ENCODE results near the gene CENPP. TPM values are rescaled to one million over a fixed set of nuclear protein-coding genes. Genes with fewer than 3 reads are reported as not detected.

Gene CENPP
- polyA plus RNA-seq, 2 of the 4 experiments (the other 2 are of a cell fraction): 7.2 to 13.4 TPM

DNA sequence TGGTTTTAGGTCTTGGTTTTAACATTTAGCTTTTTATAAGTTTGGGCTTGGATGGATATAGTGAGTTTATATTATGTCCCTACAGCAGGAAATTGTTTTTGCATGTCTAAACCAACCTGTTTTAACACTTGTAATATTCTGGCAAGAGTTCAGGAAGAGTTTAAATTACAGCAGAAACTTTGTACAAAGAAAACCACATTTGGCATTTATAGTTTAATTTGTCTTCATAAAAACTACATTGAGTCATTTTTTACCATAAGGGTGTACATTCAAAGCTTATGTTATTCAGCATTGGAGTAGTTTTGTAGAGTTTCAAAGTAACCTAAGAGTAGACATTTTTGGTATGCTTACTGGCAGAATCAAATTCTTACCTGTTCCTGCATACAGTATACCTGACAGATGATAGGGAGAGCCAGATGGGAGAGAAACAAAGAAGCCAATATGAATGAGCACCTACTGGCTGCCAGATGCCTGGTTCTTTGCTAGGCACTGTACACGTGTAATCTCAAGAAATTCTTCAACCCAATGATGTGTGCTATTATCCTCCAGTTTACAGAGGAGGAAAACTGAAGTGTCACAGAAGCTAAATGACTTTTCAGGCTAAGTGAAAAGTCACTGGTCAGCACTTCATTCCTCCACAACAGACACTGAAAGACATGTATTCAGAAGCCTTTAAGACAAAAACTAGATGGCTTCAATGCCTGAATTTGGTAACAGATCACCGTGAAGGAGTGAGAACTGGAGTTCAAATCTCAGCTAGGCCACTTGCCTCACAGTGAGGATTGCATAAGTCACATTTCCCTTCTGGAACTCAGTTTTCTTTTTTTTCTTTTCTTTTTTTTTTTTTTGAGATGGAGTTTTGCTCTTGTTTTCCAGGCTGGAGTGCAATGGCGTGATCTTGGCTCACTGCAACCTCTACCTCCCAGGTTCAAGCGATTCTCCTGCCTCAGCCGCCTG is 235.9 kb downstream of the CENPP start:
- TF ChIP-seq ESRRA (IDR thresholded peaks at IDR 0.05; ENCODE audit: borderline replicate concordance, low read length) (no peak), MAZ (IDR thresholded peaks at IDR 0.05; ENCODE audit: borderline replicate concordance, low read depth, low read length) (no peak), POLR2AphosphoS2 (conservative IDR thresholded peaks at IDR 0.05; ENCODE audit: low read length) (no peak), ZC3H11A (IDR thresholded peaks at IDR 0.05) (no peak), PHF8 (IDR thresholded peaks at IDR 0.05; ENCODE audit: borderline replicate concordance, low read depth) (no peak), JUN (IDR thresholded peaks at IDR 0.05) (no peak), RAD21 (conservative IDR thresholded peaks at IDR 0.05 in 1 of 2, IDR thresholded peaks at IDR 0.05 in 1 of 2) (no peak), ATOH8 (CRISPR knock-in tag; IDR thresholded peaks at IDR 0.05; ENCODE audit: low read depth) (no peak), RCOR1 (IDR thresholded peaks at IDR 0.05; ENCODE audit: low read depth, low read length) (no peak), CHD2 (IDR thresholded peaks at IDR 0.05; ENCODE audit: low read length, partially characterized antibody) (no peak), JUNB (IDR thresholded peaks at IDR 0.05) (no peak), GATA3 (IDR thresholded peaks at IDR 0.05; ENCODE audit: borderline replicate concordance) (no peak)
- TF ChIP-seq, protein P1, sequence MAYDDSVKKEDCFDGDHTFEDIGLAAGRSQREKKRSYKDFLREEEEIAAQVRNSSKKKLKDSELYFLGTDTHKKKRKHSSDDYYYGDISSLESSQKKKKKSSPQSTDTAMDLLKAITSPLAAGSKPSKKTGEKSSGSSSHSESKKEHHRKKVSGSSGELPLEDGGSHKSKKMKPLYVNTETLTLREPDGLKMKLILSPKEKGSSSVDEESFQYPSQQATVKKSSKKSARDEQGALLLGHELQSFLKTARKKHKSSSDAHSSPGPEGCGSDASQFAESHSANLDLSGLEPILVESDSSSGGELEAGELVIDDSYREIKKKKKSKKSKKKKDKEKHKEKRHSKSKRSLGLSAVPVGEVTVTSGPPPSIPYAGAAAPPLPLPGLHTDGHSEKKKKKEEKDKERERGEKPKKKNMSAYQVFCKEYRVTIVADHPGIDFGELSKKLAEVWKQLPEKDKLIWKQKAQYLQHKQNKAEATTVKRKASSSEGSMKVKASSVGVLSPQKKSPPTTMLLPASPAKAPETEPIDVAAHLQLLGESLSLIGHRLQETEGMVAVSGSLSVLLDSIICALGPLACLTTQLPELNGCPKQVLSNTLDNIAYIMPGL (CRISPR knock-in tag; IDR thresholded peaks at IDR 0.05; ENCODE audit: borderline replicate concordance): no peak
- TF ChIP-seq, protein P2, sequence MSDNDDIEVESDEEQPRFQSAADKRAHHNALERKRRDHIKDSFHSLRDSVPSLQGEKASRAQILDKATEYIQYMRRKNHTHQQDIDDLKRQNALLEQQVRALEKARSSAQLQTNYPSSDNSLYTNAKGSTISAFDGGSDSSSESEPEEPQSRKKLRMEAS (IDR thresholded peaks at IDR 0.05): no peak
- FAIRE-seq (no peak), ATAC-seq (no peak), DNase-seq (ENCODE audit: low read depth in 1 of 2, low spot score in 1 of 2) (no peak)
- Histone ChIP-seq H3K4me1 (peaks cover 6% of the 10 kb centered on the region; the same call in 2 of the 3 replicates), H3K4me2 (no peak overlapping the region), H3K27ac (no peak overlapping the region), H3K9me3 (no peaks in the 10 kb centered on the region), H3K4me3 (no peak overlapping the region)
- 95% methylated on average over 5 of the region's 5 CpGs for WGBS (ENCODE audit: missing lambda C conversion rate)
- ChIA-PET CTCF (interaction anchor here (0.7 to 1.5 kb wide), 3 partner anchors 10 to 942 kb away, joined by 3 to 4 read pairs (median 3); no protein-coding TSS in a partner anchor), POLR2A (interaction anchor here (0.7 kb wide), 1 partner anchor 28 kb away, joined by 9 read pairs; no protein-coding TSS in a partner anchor)

GRCh38 chr9:92562461-92562967 is 236.8 kb downstream of the CENPP start:
- CTCF ChIA-PET: interaction anchor here (0.7 kb wide), 1 partner anchor 943 kb away, joined by 3 read pairs; no protein-coding TSS in a partner anchor
- TF ChIP-seq CHD2 (IDR thresholded peaks at IDR 0.05; ENCODE audit: low read length, partially characterized antibody) (no peak), CBX8 (IDR thresholded peaks at IDR 0.05) (no peak), HOXB13 (CRISPR knock-in tag; IDR thresholded peaks at IDR 0.05; ENCODE audit: low read depth) (no peak), CBX2 (IDR thresholded peaks at IDR 0.05; ENCODE audit: borderline replicate concordance, low read depth) (no peak), RAD21 (conservative IDR thresholded peaks at IDR 0.05 in 1 of 2, IDR thresholded peaks at IDR 0.05 in 1 of 2) (no peak), EP300 (IDR thresholded peaks at IDR 0.05) (no peak), RARB (CRISPR knock-in tag; IDR thresholded peaks at IDR 0.05) (no peak), RCOR1 (IDR thresholded peaks at IDR 0.05; ENCODE audit: low read depth, low read length) (no peak), MAZ (IDR thresholded peaks at IDR 0.05; ENCODE audit: borderline replicate concordance, low read depth, low read length) (no peak), ATOH8 (CRISPR knock-in tag; IDR thresholded peaks at IDR 0.05; ENCODE audit: low read depth) (no peak), RNF2 (IDR thresholded peaks at IDR 0.05; ENCODE audit: borderline replicate concordance, low read depth) (no peak)
- Histone ChIP-seq H3K27ac (no peak overlapping the region), H3K4me3 (no peak overlapping the region), H3K4me1 (peaks cover 6% of the 10 kb centered on the region; the same call in 2 of the 3 replicates), H3K9me3 (no peaks in the 10 kb centered on the region), H3K4me2 (no peak overlapping the region)
- FAIRE-seq (no peak), ATAC-seq (no peak), DNase-seq (ENCODE audit: low read depth in 1 of 2, low spot score in 1 of 2) (no peak)
- POLR2A ChIA-PET: no interaction called here
- 87% methylated on average over 5 of the region's 5 CpGs for WGBS (ENCODE audit: missing lambda C conversion rate)

Data from A549 (cell line).